ENCODE measurements around the gene OLFM2. TPM values are rescaled to one million over a fixed set of nuclear protein-coding genes. Genes with fewer than 3 reads are reported as not detected.

Gene OLFM2
- total and polyA plus RNA-seq, 9 of the 15 experiments (the other 6 are each of a cell fraction or from before 2014, with no cell fraction given) = 0.10 to 0.33 (median 0.23) TPM; not detected in 4

- TF ChIP-seq CREB1 (IDR thresholded peaks at IDR 0.05) (no peak; the same call in 1 of the 2 replicates), CREB1 (CRISPR knock-in tag; IDR thresholded peaks at IDR 0.05) (peak; percentile 67), RNF219 (CRISPR knock-in tag; IDR thresholded peaks at IDR 0.05) (no peak), CC2D1A (IDR thresholded peaks at IDR 0.05) (no peak), ZNF41 (CRISPR knock-in tag; conservative IDR thresholded peaks at IDR 0.05) (no peak), ARID2 (IDR thresholded peaks at IDR 0.05) (no peak), SLC30A9 (CRISPR knock-in tag; IDR thresholded peaks at IDR 0.05) (no peak), TCF3 (CRISPR knock-in tag; IDR thresholded peaks at IDR 0.05) (no peak), IRF2 (CRISPR knock-in tag; IDR thresholded peaks at IDR 0.05) (no peak), ZNF280A (IDR thresholded peaks at IDR 0.05; ENCODE audit: low read depth, partially characterized antibody) (no peak), ZNF740 (CRISPR knock-in tag; IDR thresholded peaks at IDR 0.05) (no peak), ZNF740 (tag; IDR thresholded peaks at IDR 0.05) (no peak), HINFP (tag; conservative IDR thresholded peaks at IDR 0.05; ENCODE audit: low read depth) (no peak), TCF7 (IDR thresholded peaks at IDR 0.05; ENCODE audit: borderline replicate concordance) (peak; percentile 62; the same call in 1 of the 2 replicates), THAP12 (CRISPR knock-in tag; IDR thresholded peaks at IDR 0.05) (0 out of 2 replicates have a peak, but pooled peaks have one; percentile 21), YY1 (IDR thresholded peaks at IDR 0.05; ENCODE audit: borderline replicate concordance in 1 of 3, control insufficient read depth in 1 of 3, extremely low read depth in 1 of 3, insufficient read depth in 3 of 3, insufficient read length in 1 of 3, insufficient replicate concordance in 2 of 3, low read depth in 1 of 3, low read length in 2 of 3) (peak; percentile 46 to 92 (median 86))
Measured at GRCh38 chr19:9818734-9819595, 117.3 kb downstream of the OLFM2 start, which contains the start of gene FBXL12 (continued).
